Mammary epithelial cell (primary cell): ENCODE results near the gene ERMN.
"Not testable (repeated sequence)": the region's sequence is repeated elsewhere in the genome, so short reads cannot be mapped to it uniquely, and the experiment has no call there.

Experiments used
- CTCF ChIP-seq, 2 donors: IDR thresholded peaks in 1 of 2; conservative IDR thresholded peaks in 1 of 2; 2 replicates each; pipeline ENCODE4 v1.5.1; 2011 to 2012; ENCODE audit warnings: inconsistent platforms in 2 of 2, low read length in 2 of 2, mild to moderate bottlenecking in 2 of 2, control low read depth in 1 of 2, low read depth in 1 of 2; ENCODE audit not compliant: insufficient read depth in 1 of 2; ENCODE audit errors: extremely low read depth in 1 of 2
- EZH2 ChIP-seq: IDR thresholded peaks from 2 replicates; pipeline ENCODE4 v1.6.1; 2012; ENCODE audit warnings: low read length, inconsistent platforms, borderline replicate concordance

- TF ChIP-seq EZH2; CTCF (conservative IDR thresholded peaks at IDR 0.05 in 1 of 2, IDR thresholded peaks at IDR 0.05 in 1 of 2; ENCODE audit: extremely low read depth in 1 of 2, insufficient read depth in 1 of 2, low read depth in 1 of 2, low read length in 2 of 2): not testable (repeated sequence)
Observed at GRCh38 chr2:157341381-157341780, 15.8 kb upstream of the ERMN start.
